Muscle layer of colon (tissue), 2 donors: Measurements from ENCODE around the gene RPS6KA2.

ENCODE experiments used
- H3K27ac ChIP-seq: one replicate; pipeline ENCODE4 v1.7.0; 2013; ENCODE audit warnings: low read depth, mild to moderate bottlenecking, low read length, moderate library complexity
- H3K27me3 ChIP-seq, 2 donors: one replicate each; pipeline ENCODE4 v1.7.0; 2013; ENCODE audit warnings: low read length in 2 of 2, mild to moderate bottlenecking in 2 of 2; ENCODE audit not compliant: insufficient read depth in 2 of 2, control insufficient read depth in 1 of 2
- H3K36me3 ChIP-seq: one replicate; pipeline ENCODE4 v1.7.0; 2013; ENCODE audit warnings: mild to moderate bottlenecking, low read length; ENCODE audit not compliant: insufficient read depth
- H3K4me1 ChIP-seq: one replicate; pipeline ENCODE4 v1.7.0; 2013; ENCODE audit warnings: mild to moderate bottlenecking, low read length; ENCODE audit not compliant: insufficient read depth
- H3K4me3 ChIP-seq, 2 donors: one replicate each; pipeline ENCODE4 v1.7.0; 2013; ENCODE audit warnings: low read length in 2 of 2, low read depth in 1 of 2, mild to moderate bottlenecking in 1 of 2, moderate library complexity in 1 of 2
- H3K9ac ChIP-seq: one replicate; pipeline ENCODE4 v1.7.0; 2013; ENCODE audit warnings: low read length
- H3K9me3 ChIP-seq: one replicate; pipeline ENCODE4 v1.7.0; 2013; ENCODE audit warnings: mild to moderate bottlenecking, low read length
- donor health status: abdominal sarcoma.
- donor health status: Adenocarcinoma of cecum.

The RPS6KA2 gene

GRCh38 chr6:166459272-166459671, 167.8 kb downstream of the RPS6KA2 start:
- Histone ChIP-seq H3K9ac (no peak overlapping the region), H3K36me3 (no peaks in the 10 kb centered on the region), H3K27ac (no peak overlapping the region), H3K4me1 (no peaks in the 10 kb centered on the region), H3K27me3 (no peaks in the 10 kb centered on the region), H3K9me3 (no peaks in the 10 kb centered on the region), H3K4me3 (no peak overlapping the region)

- no peaks in the 10 kb centered on the region for H3K36me3 ChIP-seq
- H3K4me1 ChIP-seq = no peaks in the 10 kb centered on the region
- H3K9me3 ChIP-seq = no peaks in the 10 kb centered on the region
- H3K27ac ChIP-seq = no peak overlapping the region
- no peaks in the 10 kb centered on the region for H3K27me3 ChIP-seq
- H3K4me3 ChIP-seq = no peak overlapping the region
- H3K9ac ChIP-seq = no peak overlapping the region
Observed at GRCh38 chr6:166456395-166457156, 170.5 kb downstream of the RPS6KA2 start.

- Histone ChIP-seq H3K9me3 (no peaks in the 10 kb centered on the region), H3K27me3 (no peaks in the 10 kb centered on the region), H3K4me3 (no peak overlapping the region), H3K36me3 (no peaks in the 10 kb centered on the region), H3K4me1 (no peaks in the 10 kb centered on the region), H3K27ac (no peak overlapping the region), H3K9ac (no peak overlapping the region)
Observed at GRCh38 chr6:166454692-166455515, 172.1 kb downstream of the RPS6KA2 start.

DNA sequence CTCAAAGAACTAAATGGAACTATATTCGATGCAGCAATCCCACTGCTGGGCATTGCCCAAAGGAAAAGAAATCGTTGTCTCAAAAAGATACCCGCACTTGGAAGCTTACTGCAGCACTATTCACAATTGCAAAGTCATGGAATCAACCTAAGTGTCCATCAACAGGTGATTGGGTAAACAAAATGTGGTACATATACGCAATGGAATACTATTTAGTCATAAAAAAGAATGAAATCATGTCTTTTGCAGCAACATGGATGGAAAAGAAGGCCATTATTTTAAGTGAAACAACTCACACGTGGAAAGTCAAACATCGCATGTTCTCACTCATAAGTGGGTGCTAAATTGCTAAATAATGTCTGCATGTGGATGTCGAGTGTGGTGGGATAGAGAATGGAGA, 173.4 kb downstream of the RPS6KA2 start:
- no peaks in the 10 kb centered on the region for H3K4me1 ChIP-seq
- H3K27ac ChIP-seq = no peak overlapping the region
- H3K27me3 ChIP-seq = no peaks in the 10 kb centered on the region
- no peaks in the 10 kb centered on the region for H3K36me3 ChIP-seq
- H3K4me3 ChIP-seq = no peak overlapping the region
- H3K9me3 ChIP-seq = no peaks in the 10 kb centered on the region
- no peak overlapping the region for H3K9ac ChIP-seq

DNA sequence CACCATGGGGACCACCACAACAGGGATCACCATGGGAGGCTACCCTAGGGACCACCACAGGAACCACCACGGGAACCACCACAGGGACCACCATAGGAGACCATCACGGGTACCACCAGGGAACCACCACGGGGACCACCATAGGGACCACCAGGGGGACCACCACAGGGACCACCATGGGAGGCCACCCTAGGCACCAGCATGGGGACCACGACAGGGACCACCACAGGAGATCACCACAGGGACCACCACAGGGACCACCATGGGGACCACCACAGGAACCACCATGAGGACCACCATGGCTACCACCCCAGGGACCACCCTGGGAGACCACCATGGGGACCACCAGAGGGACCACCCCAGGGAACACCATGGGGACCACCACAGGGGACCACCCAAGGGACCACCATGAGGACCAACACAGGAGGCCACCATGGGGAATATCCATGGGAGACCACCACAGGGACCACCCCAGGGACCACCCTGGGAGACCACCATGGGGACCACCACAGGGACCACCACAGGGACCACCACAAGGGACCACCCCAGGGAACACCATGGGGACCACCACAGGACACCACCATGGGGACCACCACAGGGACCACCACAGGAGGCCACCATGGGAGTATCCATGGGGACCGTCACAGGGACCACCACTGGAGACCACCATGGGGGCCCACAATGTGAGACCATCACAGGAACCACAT, 176.7 kb downstream of the RPS6KA2 start:
- Histone ChIP-seq H3K36me3 (peaks cover 16% of the 10 kb centered on the region), H3K9ac (no peak overlapping the region), H3K9me3 (no peaks in the 10 kb centered on the region), H3K27ac (no peak overlapping the region), H3K27me3 (no peaks in the 10 kb centered on the region), H3K4me1 (no peaks in the 10 kb centered on the region), H3K4me3 (no peak overlapping the region)

DNA sequence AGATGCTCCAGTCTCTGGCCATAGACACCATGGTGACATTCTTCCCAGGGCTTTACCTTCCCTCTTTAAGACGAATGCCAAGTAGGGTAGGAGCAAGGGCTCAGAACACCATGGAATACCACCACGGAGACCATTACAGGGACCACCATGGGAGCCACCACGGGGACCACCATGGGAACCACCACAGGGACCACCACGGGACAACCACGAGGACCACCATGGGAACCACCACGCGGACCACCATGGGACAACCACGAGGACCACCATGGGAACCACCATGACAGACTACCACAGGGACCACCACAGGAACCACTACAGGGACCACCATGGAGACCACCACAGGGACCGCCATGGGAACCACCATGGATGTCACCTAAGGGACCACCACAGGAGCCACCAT, 177.4 kb downstream of the RPS6KA2 start:
- Histone ChIP-seq H3K4me3 (no peak overlapping the region), H3K9ac (no peak overlapping the region), H3K4me1 (no peaks in the 10 kb centered on the region), H3K36me3 (peaks cover 16% of the 10 kb centered on the region), H3K9me3 (no peaks in the 10 kb centered on the region), H3K27ac (no peak overlapping the region), H3K27me3 (no peaks in the 10 kb centered on the region)

- no peaks in the 10 kb centered on the region for H3K4me1 ChIP-seq
- no peak overlapping the region for H3K4me3 ChIP-seq
- H3K36me3 ChIP-seq = peaks cover 16% of the 10 kb centered on the region
- H3K27ac ChIP-seq = no peak overlapping the region
- no peak overlapping the region for H3K9ac ChIP-seq
- H3K9me3 ChIP-seq = no peaks in the 10 kb centered on the region
- H3K27me3 ChIP-seq = no peaks in the 10 kb centered on the region
Observed at GRCh38 chr6:166449036-166449435, 178.0 kb downstream of the RPS6KA2 start.

DNA sequence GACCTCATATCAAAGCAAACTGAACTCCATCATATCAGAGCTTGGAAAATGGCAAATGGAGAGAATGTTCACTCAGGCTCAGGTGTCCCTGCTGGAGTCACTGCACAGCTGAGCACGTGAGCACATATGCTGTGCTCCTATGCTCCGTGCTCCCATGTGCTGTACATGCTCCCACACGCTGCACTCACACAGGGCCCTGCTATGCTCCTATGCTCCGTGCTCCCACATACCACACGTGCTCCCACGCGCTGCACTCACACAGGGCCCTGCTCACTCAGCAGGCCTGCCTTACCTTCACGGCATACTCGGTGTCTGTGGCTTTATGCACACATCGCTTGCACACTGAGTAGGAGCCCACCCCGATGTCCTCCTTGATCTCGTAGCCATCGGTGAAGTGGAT, 178.6 kb downstream of the RPS6KA2 start:
- H3K9me3 ChIP-seq = no peaks in the 10 kb centered on the region
- peaks cover 16% of the 10 kb centered on the region for H3K36me3 ChIP-seq
- H3K27me3 ChIP-seq = no peaks in the 10 kb centered on the region

DNA sequence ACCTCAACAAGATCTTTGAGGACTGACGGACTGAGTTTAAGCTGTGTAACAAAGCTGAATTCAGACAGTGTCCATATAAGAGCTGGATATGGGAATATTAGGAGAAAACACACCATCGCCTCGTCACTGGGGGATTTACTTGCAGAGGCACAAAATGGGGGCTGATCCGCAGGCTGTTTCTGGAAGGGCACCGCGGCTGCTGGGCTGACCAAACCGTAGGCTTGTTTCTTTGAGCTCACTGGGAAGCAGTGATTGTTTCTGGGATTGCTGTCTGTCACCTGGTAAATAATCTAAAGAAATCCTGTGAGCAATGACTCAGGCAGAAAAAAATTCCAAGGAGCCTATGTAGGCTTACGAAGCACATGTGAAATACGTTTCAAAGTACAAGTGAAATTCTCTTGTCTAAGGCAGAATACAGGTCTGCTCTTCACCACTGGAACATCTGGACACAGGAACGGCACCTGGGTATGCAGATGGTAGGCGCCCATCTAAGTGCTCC, 180.4 kb downstream of the RPS6KA2 start:
- Histone ChIP-seq H3K27ac (no peak overlapping the region), H3K4me1 (no peaks in the 10 kb centered on the region), H3K36me3 (peaks cover 16% of the 10 kb centered on the region), H3K27me3 (no peaks in the 10 kb centered on the region), H3K9me3 (no peaks in the 10 kb centered on the region), H3K9ac (no peak overlapping the region), H3K4me3 (no peak overlapping the region)

More for the DNA sequence above, 178.6 kb downstream of the RPS6KA2 start:
- H3K4me1 ChIP-seq = no peaks in the 10 kb centered on the region
- H3K27ac ChIP-seq = no peak overlapping the region
- H3K4me3 ChIP-seq = no peak overlapping the region
- H3K9ac ChIP-seq = no peak overlapping the region

DNA sequence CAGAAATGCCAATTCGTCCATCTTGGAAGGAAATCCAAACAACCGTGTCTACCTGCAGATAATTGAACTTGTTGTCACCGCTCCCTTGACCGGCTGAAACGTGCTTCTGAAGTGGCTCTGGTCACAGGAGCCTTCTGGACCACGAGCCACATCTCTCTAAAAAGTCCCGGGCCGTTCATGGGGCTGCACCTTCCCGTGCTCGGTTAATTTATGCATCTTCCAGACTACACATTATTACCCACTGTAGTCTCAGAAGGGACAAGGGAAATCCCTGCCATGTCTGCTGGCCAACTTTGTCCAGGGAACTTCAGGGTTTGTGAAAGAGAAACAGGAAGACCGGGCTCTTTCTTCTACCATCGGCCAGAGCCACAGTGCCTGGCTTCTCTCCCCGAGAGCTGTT, 180.9 kb downstream of the RPS6KA2 start:
- H3K27me3 ChIP-seq = no peaks in the 10 kb centered on the region
- peaks cover 16% of the 10 kb centered on the region for H3K36me3 ChIP-seq
- no peaks in the 10 kb centered on the region for H3K4me1 ChIP-seq
- no peaks in the 10 kb centered on the region for H3K9me3 ChIP-seq
- no peak overlapping the region for H3K9ac ChIP-seq
- H3K4me3 ChIP-seq = no peak overlapping the region
- H3K27ac ChIP-seq = no peak overlapping the region

- H3K27ac ChIP-seq = no peak overlapping the region
- H3K36me3 ChIP-seq = peaks cover 16% of the 10 kb centered on the region
- no peak overlapping the region for H3K9ac ChIP-seq
- H3K9me3 ChIP-seq = no peaks in the 10 kb centered on the region
- no peaks in the 10 kb centered on the region for H3K4me1 ChIP-seq
- H3K4me3 ChIP-seq = no peak overlapping the region
- H3K27me3 ChIP-seq = no peaks in the 10 kb centered on the region
Observed at GRCh38 chr6:166444446-166444845, 182.6 kb downstream of the RPS6KA2 start.
